NCI-H128 (cell line): ENCODE results near the gene ZER1.
"Not testable (repeated sequence)": the region's sequence is repeated elsewhere in the genome, so short reads cannot be mapped to it uniquely, and the experiment has no call there.

ENCODE experiments used
- DNase-seq: peaks from one replicate; lab custom pipeline; 2025; ENCODE audit not compliant: unreplicated experiment; lab: John Stamatoyannopoulos, UW

Gene ZER1

DNA sequence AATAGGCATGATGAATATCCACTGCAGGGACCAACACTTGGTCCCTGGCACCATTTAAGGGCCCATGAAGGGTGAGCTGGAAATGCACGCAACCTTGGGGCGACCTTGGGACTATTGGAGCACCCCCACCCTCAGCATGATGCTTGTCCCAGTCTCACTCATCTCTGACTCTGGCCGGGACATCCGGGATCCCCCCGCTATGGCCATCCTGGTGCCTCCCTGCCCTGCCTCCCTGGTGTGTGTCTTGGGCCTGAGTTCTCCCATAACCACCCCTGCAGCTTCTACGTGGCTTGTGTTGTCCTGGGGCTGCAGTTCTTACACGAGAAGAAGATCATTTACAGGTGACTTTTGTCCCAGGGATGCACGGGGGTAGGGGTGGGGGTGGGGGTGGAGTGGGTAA is 53.7 kb downstream of the ZER1 start:
- no peak for DNase-seq

DNA sequence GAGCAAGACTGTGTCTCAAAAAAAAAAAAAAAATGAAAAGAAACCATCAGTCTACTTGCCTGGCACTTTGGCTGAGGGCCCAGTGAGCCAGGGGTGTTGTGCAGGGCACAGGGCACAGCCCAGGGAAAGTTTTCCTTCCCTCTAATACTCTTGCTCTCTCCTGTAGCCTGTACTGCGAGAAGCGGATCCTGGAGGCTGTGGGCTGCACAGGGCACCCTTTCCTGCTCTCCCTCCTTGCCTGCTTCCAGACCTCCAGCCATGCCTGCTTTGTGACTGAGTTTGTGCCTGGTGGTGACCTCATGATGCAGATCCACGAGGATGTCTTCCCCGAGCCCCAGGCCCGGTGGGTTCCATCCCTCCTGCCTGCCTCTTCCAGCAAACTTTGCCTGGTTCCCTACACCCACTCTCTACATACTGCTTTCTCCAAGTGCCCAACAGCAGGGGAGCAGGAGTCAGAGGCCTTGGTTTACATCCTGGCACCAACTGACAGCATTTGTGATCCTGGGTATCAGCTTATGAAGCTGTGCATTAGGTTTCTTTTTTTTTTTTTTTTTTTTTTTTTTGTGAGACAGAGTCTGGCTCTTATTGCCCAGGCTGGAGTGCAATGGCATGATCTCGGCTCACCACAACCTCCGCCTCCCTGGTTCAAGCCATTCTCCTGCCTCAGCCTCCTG is 55.0 kb downstream of the ZER1 start:
- no peak for DNase-seq

DNA sequence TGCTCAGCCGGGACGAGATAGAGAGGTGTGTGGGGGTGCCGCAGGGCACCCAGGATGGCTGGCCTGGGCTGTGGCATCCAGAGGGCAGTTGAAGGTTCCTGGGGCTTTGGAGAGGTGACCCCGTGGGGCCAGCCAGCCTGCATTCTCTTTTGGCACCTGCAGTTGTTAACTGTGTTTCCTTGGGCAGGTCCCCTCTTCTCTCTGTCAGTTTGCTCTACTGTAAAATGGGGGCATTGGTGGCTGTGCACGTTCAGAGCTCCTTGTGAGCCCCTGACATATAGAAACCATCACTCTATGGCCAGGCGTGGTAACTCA is 56.3 kb downstream of the ZER1 start:
- no peak for DNase-seq

- DNase-seq, result no peak
Observed at GRCh38 chr9:128714586-128715435, 56.9 kb downstream of the ZER1 start.

DNA sequence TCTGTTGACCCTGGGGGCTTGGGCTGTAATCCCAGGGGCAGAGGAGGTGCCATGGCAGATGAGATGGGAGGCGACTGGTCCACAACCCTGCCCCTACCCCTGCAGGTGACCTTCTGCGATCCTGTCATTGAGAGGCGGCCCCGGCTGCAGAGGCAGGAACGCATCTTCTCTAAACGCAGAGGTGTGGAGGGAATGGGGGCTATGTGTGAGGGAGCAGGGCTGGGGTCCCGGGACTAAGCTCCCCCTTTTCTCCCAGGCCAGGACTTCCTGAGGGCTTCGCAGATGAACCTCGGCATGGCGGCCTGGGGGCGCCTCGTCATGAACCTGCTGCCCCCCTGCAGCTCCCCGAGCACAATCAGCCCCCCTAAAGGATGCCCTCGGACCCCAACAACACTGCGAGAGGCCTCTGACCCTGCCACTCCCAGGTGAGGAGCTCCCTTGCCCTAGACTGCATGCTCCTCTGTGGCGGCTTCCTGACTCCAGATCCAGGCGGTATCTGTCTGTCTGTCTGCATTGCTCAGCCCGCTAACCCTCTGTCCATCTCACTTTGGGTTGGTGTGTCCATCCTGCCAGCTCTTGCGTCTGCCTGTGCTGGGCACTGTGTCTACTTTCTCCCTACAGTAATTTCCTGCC is 57.7 kb downstream of the ZER1 start:
- DNase-seq, result no peak

DNA sequence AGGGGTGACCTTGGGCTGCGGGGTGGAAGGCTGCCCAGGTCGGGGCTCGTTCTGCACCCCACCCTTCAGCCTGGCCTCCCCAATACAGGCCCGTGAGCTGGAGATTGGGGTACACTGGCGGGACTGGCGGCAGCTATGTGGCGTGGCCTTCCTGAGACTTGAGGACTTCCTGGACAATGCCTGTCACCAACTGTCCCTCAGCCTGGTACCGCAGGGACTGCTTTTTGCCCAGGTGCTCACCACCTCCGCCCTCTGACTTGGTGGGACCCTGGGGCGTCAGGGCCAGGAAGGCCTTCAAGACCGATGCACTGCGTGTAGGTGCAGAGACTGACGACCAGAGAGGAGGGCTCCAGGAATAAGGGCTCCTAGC is 58.3 kb downstream of the ZER1 start:
- no peak for DNase-seq

DNA sequence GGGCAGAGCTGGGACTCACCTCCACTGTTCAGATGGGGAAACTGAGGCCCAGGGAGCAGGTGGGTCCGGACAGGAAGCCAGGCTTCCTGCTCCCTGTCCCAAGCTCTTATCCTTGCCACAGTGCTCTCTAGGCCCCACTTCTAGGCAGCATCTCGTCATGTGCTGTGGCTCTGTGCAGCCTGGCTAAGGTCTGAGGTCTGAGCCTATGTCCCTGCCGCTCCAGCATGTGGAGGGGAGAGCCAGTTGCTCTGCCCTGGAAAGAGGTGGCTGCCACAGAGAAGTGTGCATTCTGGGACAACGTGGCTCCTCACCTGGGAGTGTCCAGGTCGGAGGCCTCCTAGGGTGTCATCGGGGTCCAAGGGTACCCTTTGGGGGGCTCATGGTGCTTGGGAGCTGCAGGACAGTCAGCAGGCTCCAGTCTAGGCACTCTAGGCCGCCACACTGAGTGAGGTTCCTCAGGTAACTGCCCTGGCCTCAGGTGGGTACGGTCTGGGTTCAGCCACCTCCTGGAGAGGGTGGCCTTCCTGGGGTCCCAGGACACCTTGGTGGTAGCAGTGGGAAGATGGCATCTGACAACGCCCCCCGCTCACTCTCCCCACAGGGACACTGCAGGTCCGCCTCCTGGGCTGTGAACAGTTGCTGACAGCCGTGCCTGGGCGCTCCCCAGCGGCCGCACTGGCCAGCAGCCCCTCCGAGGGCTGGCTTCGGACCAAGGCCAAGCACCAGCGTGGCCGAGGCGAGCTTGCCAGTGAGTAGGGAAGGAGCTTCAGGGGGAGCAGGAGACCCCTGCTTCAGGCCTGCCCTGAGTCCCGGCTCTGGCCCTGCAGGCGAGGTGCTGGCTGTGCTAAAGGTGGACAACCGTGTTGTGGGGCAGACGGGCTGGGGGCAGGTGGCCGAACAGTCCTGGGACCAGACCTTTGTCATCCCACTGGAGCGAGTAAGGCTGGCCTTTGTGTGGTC is 59.0 kb downstream of the ZER1 start:
- no peak for DNase-seq

GRCh38 chr9:128707446-128707845 is 64.3 kb downstream of the ZER1 start:
- DNase-seq, result no peak

DNA sequence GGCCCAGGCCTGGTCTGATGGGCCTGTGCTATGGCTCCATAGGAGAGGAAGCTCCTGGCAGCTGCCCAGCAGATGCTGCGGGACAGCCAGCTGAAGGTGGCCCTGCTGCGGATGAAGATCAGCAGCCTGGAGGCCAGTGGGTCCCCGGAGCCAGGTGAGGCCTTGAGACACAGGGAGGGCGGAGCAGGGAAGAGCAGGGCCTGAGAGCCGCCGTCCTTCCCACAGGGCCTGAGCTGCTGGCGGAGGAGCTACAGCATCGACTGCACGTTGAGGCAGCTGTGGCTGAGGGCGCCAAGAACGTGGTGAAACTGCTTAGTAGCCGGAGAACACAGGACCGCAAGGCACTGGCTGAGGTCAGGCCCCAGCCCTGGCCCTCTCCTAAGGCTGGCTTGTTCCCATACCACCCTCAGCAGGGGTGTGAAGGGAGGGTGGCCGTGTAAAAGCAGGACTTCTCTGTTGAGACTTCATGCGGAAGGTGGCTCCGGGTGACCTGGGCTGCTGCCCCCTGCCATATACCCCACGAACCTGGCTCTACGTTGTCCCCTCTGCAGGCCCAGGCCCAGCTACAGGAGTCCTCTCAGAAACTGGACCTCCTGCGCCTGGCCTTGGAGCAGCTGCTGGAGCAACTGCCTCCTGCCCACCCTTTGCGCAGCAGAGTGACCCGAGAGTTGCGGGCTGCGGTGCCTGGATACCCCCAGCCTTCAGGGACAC is 64.9 kb downstream of the ZER1 start:
- no peak for DNase-seq

- no peak for DNase-seq
Observed at GRCh38 chr9:128706045-128706444, 65.7 kb downstream of the ZER1 start.

- DNase-seq, result no peak
Observed at GRCh38 chr9:128705051-128705965, 66.4 kb downstream of the ZER1 start.

- no peak for DNase-seq
Observed at GRCh38 chr9:128704356-128704670, 67.4 kb downstream of the ZER1 start.

GRCh38 chr9:128703616-128704355 is 67.9 kb downstream of the ZER1 start:
- DNase-seq, result no peak

DNA sequence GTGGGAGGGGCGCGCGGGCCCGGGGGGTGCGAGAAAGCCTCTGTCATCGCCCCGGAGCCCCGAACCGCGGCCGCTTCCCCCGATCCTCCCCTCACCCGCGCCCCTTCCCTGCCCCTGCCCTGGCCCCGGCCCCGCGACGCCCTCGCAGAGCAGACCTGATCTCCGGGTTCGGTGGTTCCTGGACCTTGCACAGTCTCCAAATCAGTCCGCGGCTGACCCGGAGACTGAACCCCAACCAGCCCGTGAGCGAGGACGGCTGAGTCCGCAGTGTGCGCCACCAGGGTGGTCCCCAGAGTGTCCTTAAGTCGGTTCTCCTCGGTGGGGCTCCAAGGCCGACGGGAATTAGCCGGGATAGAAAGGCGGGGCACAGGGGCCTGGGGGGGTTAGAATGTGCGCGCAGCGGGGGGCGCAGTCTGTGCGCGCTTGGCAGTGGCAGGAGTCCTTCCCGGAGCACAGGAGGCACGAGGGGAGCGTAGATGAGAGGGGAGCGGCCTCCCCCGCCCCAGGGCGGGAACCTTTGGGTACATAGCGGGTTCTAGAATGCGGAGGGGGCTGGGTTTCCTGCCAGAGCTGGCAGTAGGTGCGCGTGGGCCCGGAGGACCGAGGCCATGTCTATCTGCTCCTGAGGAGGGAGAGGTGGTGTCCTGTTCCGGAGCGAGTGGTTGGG is 68.6 kb downstream of the ZER1 start:
- no peak for DNase-seq

- peak; percentile 74 for DNase-seq
Observed at GRCh38 chr9:128702445-128702948, 69.2 kb downstream of the ZER1 start, which contains the start of gene PKN3. TSS of gene PKN3 (plus strand) at chr9:128702503. CDS start at chr9:128702916, 413 bp downstream.

GRCh38 chr9:128701227-128701854 is 70.4 kb downstream of the ZER1 start:
- no peak for DNase-seq

DNA sequence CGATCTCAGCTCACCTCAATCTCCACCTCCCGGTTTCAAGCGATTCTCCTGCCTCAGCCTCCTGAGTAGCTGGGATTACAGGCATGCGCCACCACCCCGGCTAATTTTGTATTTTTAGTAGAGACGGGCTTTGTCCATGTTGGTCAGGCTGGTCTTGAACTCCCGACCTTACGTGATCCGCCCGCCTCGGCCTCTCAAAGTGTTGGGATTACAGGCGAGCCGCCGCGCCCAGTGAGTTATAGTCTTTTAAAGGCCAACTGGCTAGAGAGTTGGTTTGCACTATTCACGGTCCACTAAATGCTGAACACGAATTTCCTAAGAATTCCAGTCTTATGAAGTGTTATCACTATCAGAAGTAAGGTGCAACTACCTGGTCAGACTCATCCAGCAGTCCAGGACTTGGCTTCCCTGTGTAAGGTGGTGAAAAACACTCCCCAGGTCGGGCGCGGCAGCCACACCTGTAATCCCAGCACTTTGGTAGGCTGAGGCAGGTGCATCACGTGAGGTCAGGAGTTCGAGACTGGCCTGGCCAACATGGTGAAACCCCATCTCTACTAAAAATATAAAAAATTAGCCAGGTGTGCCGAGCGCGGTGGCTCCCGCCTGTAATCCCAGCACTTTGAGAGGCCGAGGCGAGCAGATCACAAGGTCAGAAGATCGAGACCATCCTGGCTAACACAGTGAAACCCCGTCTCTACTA is 72.5 kb downstream of the ZER1 start:
- not testable (repeated sequence) for DNase-seq
